T-helper 2 cell treated with Interferon-gamma antibody and Interleukin-4, amounts not matched to agents 5 μg/mL and 100 μg/mL, for 36 hours (primary cell): ENCODE data around the gene GNB1.
A peak's percentile ranks its signal among the peaks of the same experiment; 100 is the strongest.
"Not testable (repeated sequence)": the region's sequence is repeated elsewhere in the genome, so short reads cannot be mapped to it uniquely, and the experiment has no call there.

Experiments used
- DNase-seq: peaks from one replicate; pipeline ENCODE4 v3.0.0; 2021; ENCODE audit warnings: low spot score
- H3K27ac Mint-ChIP-seq: one replicate; pipeline ENCODE4 v1.8.0; 2021; ENCODE audit warnings: mild to moderate bottlenecking, mixed read lengths
- H3K27me3 Mint-ChIP-seq: one replicate; pipeline ENCODE4 v1.8.0; 2021; ENCODE audit warnings: low read depth, mixed read lengths
- H3K36me3 Mint-ChIP-seq: one replicate; pipeline ENCODE4 v1.8.0; 2021; ENCODE audit warnings: low read depth, mixed read lengths
- H3K4me1 Mint-ChIP-seq: one replicate; pipeline ENCODE4 v1.8.0; 2021; ENCODE audit warnings: low read depth, mixed read lengths
- H3K4me3 Mint-ChIP-seq: one replicate; pipeline ENCODE4 v1.8.0; 2022; ENCODE audit warnings: mild to moderate bottlenecking, moderate library complexity, mixed read lengths
- H3K9me3 Mint-ChIP-seq: one replicate; pipeline ENCODE4 v1.8.0; 2021; ENCODE audit warnings: mixed read lengths

Gene GNB1

DNA sequence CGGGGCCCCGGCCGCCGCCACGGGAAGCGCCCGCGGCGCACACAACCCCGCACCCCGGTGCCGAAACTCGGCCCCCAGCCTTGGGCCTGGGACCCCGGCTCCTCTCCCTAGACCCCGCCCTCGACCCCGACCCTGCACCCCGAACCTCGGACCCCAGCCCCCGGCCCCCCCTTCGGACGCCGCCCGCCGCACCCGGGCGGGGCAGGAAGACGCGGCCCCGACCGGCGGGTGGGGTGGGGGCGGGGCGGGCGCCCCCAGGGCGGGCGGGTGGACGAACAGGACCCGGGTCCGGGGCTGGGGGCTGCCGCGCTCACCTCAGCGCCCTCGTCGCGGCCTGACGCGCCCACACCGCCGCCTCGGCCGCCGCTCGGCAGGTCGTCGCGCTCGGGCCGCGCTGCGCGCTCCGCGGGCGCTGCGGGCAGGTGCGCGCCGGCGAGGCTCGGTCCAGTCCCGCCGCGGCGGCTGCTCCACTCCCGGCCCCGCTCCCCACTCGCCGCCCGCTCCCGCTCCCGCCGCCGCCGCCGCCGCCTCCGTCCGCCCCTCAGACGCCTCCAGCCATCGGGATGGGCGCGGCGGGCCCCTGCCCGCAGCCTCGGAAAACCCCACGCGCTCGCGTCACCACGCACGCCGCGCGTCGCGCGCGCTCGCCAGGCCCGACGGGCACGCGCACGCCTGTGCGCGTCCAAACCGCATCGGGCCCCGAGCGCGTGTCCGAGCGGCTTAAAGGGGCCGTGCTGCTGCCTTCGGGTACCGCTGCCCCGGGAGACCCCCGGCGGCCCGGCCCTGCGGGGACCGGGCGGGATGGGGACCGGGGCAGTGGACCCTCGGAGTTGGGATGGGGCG, at the start of gene GNB1:
GNB1 (minus strand) TSS at position 582 of the 843 bp plus-strand sequence. CDS start 65,634 bp downstream, outside the sequence.
- H3K36me3 Mint-ChIP-seq, result peaks cover 15% of the 10 kb centered on the region
- peak within 1 kb of the TSS; percentile 88 for H3K4me3 Mint-ChIP-seq
- H3K27me3 Mint-ChIP-seq, result no peaks in the 10 kb centered on the region
- H3K27ac Mint-ChIP-seq, result peak within 1 kb of the TSS; percentile 90
- DNase-seq, result peak; percentile 89
- peaks cover 33% of the 10 kb centered on the region for H3K4me1 Mint-ChIP-seq
- no peaks in the 10 kb centered on the region for H3K9me3 Mint-ChIP-seq

DNA sequence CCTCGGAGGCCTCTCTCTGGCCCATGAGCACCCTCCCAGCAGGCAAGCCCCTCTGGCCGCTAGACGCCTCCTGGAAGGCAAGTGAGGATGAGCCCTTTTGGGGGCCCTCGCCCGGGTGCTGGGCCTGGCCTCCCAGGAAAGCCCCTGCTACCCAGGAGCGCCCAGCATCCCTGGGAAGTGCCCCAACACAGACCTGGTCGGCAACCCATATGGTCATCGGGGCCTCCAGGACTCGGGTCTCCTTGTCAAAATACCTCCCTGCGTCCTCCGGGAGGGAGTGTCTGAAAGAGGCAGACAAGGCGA, 49.2 kb upstream of the GNB1 start:
- H3K4me3 Mint-ChIP-seq, result no peak overlapping the region
- DNase-seq, result no peak
- H3K36me3 Mint-ChIP-seq, result no peaks in the 10 kb centered on the region
- no peaks in the 10 kb centered on the region for H3K4me1 Mint-ChIP-seq
- H3K27me3 Mint-ChIP-seq, result no peaks in the 10 kb centered on the region
- H3K27ac Mint-ChIP-seq, result no peak overlapping the region
- H3K9me3 Mint-ChIP-seq, result peaks cover 7% of the 10 kb centered on the region

DNA sequence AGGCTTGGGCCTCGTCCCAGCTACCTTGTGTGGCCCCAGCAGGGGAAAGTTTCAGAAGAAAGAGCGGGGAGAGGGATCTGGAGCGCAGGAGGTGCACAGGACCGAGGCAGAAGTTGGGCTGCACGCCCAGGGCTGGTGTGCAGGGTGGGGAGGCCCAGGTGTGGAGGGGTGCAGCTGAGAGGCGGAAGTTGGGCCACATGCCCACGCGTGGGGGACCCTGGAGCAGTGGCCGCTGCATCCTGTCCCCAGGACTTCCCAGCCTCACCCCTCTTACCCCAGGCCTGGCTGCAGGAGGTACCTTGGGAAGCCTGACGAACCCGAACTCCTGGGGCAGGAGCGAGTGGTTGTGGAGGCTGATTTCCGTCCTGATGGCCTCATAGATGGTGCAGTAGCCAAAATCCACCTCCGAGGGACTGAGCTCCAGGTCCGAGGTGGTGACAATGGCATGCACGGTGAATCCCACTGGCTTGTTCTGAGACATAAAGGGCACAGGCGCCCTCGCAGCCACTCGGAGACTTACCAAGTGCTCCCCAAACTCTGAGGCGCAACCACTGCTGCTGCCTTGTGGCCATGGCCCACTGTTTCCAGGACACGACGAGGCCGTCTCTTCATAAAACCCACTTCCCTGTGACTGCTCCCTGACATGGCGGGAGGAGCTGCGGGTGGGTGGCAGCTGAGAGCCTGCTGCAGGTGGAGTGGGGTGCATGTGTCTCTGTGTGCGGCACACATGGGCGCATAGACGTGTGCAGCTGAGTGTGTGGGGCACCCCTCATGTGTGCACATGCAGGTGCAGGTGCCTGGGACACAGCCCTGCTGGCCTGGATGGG, 48.6 kb upstream of the GNB1 start:
- Mint-ChIP-seq H3K9me3 (peaks cover 13% of the 10 kb centered on the region), H3K27ac (no peak overlapping the region)
- no peak for DNase-seq

GRCh38 chr1:1938613-1939295, 47.9 kb upstream of the GNB1 start:
- no peak for DNase-seq
- H3K4me1 Mint-ChIP-seq, result no peaks in the 10 kb centered on the region
- peaks cover 20% of the 10 kb centered on the region for H3K9me3 Mint-ChIP-seq
- no peak overlapping the region for H3K27ac Mint-ChIP-seq
- peaks cover 5% of the 10 kb centered on the region for H3K36me3 Mint-ChIP-seq
- no peaks in the 10 kb centered on the region for H3K27me3 Mint-ChIP-seq
- H3K4me3 Mint-ChIP-seq, result no peak overlapping the region

More for the DNA sequence above, 48.6 kb upstream of the GNB1 start:
- no peak overlapping the region for H3K4me3 Mint-ChIP-seq
- H3K36me3 Mint-ChIP-seq, result no peaks in the 10 kb centered on the region
- no peaks in the 10 kb centered on the region for H3K4me1 Mint-ChIP-seq
- H3K27me3 Mint-ChIP-seq, result no peaks in the 10 kb centered on the region

GRCh38 chr1:1938276-1938573, 47.3 kb upstream of the GNB1 start:
- DNase-seq, result no peak
- Mint-ChIP-seq H3K4me1 (no peaks in the 10 kb centered on the region), H3K4me3 (no peak overlapping the region), H3K27me3 (no peaks in the 10 kb centered on the region), H3K27ac (no peak overlapping the region), H3K36me3 (peaks cover 5% of the 10 kb centered on the region), H3K9me3 (peaks cover 25% of the 10 kb centered on the region)

DNA sequence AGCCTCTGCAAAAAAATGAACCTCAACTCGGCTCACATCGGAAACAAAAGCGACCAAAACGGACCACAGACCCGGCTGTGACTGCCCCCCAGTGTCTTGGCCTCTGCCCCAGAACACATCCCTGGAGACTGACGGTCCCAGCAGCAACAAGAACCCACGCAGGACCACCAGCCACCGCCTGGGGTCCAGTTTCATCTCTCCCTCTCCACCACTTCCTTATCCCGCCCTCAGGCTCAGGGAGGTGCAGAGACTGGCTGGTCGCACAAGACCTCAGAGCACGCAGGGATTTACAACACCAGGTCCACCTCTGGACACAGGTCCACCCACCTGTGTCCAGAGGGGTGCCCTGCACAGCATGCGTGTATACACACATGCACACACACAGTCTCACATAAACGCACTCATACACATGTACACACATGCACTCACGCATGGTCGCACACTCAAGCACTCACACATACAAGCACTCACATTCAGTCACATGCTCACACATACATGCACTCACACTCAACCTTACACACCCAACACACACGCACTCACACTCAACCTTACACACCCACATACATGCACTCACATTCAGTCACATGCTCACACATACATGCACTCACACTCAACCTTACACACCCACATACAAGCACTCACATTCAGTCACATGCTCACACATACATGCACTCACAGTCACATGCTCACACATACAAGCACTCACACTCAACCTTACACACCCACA, 46.8 kb upstream of the GNB1 start:
- H3K4me1 Mint-ChIP-seq, result no peaks in the 10 kb centered on the region
- H3K27ac Mint-ChIP-seq, result no peak overlapping the region
- no peaks in the 10 kb centered on the region for H3K27me3 Mint-ChIP-seq
- no peak overlapping the region for H3K4me3 Mint-ChIP-seq
- no peak for DNase-seq
- peaks cover 25% of the 10 kb centered on the region for H3K9me3 Mint-ChIP-seq
- peaks cover 5% of the 10 kb centered on the region for H3K36me3 Mint-ChIP-seq

- Mint-ChIP-seq H3K27me3 (no peaks in the 10 kb centered on the region), H3K36me3 (peaks cover 5% of the 10 kb centered on the region), H3K9me3 (peaks cover 25% of the 10 kb centered on the region), H3K4me3 (no peak overlapping the region), H3K4me1 (no peaks in the 10 kb centered on the region), H3K27ac (no peak overlapping the region)
- no peak for DNase-seq
These were observed 46.2 kb upstream of the GNB1 start for GRCh38 chr1:1937061-1937460.

- DNase-seq, H3K4me1 Mint-ChIP-seq, H3K4me3 Mint-ChIP-seq, H3K27me3 Mint-ChIP-seq, H3K36me3 Mint-ChIP-seq, H3K27ac Mint-ChIP-seq: not testable (repeated sequence)
- peaks cover 25% of the 10 kb centered on the region for H3K9me3 Mint-ChIP-seq
These were observed 44.0 kb upstream of the GNB1 start for GRCh38 chr1:1934848-1935247.

DNA sequence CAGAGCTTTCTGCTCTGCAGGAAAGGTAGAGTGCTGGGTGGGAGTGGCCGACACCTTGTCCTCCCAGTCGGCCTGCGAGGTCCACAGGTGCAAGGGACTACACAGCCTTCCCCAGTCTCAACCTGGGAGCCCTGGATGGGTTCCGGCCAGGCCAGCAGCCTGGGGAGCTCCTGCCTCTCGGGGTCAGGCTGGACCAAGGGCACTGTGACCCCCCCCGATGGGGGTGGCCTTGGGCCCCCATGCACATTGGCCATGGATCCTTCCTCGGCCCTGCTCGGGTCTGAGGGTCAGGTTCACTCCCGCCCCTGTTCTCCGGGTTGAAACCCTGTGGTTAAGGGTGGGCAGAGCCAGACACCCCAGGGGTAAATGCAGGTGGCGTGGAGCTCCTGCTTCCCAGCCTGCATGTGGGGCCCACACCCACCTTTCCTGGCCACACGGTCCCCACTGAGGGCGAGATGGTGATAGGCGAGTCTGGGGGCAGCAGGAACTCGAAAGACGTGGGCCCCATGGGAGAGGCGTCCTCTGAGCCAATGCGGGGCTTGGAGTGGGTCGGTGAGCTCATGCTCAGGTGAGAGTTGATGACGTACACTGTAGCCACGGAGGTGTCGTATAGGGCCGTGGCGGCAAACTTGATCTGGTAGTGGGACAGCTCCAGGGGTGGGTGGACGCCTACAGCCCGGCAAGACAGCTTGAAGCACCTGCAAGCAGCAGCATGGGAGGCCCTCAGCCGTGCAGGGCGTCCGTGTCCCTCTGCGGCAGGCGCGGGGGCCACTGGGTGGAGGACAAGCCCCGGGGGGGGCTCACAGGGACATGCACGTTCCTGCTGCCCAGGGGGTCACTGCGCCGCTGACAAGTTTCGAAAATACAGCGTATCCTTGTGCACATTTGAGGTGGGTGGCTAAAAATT, 39.0 kb upstream of the GNB1 start:
- no peak overlapping the region for H3K4me3 Mint-ChIP-seq
- no peaks in the 10 kb centered on the region for H3K27me3 Mint-ChIP-seq
- H3K27ac Mint-ChIP-seq, result no peak overlapping the region
- no peak for DNase-seq
- peaks cover 16% of the 10 kb centered on the region for H3K9me3 Mint-ChIP-seq
- no peaks in the 10 kb centered on the region for H3K4me1 Mint-ChIP-seq
- peaks cover 5% of the 10 kb centered on the region for H3K36me3 Mint-ChIP-seq

DNA sequence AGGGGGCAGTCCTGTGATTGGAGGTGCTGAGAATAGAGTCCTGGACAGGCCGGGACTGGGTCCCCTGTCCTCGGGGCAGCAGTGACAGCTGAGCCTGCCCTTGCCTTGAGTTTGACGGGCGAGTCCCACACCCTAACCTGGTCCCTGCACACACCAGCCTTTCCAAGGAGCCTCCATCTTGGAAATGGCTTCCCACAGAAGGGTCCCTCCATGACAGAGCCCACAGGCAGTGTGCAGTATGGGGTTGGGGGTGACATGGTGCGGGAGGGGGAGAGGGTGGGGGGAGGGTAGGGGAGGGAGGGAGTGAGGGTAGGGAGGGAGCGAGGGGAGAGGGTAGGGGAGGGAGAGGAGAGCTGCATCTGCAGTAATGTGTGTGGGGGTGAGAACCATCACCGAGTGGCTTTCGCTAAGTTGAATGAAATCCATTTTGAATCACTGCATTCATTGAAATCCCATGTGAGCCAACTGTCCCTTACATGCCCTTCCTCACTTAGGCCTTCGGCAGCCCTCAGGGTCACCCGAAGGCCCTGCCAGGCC, 38.3 kb upstream of the GNB1 start:
- DNase-seq, result no peak
- Mint-ChIP-seq H3K27me3 (no peaks in the 10 kb centered on the region), H3K9me3 (peaks cover 9% of the 10 kb centered on the region), H3K4me1 (no peaks in the 10 kb centered on the region), H3K27ac (no peak overlapping the region), H3K4me3 (no peak overlapping the region), H3K36me3 (peaks cover 2% of the 10 kb centered on the region)

GRCh38 chr1:1928231-1929101, 37.6 kb upstream of the GNB1 start:
- H3K36me3 Mint-ChIP-seq, result no peaks in the 10 kb centered on the region
- H3K4me3 Mint-ChIP-seq, result no peak overlapping the region
- H3K27me3 Mint-ChIP-seq, result no peaks in the 10 kb centered on the region
- DNase-seq, result no peak
- H3K4me1 Mint-ChIP-seq, result no peaks in the 10 kb centered on the region
- peaks cover 2% of the 10 kb centered on the region for H3K9me3 Mint-ChIP-seq
- H3K27ac Mint-ChIP-seq, result no peak overlapping the region

- H3K27ac Mint-ChIP-seq, result no peak overlapping the region
- no peaks in the 10 kb centered on the region for H3K36me3 Mint-ChIP-seq
- H3K4me1 Mint-ChIP-seq, result no peaks in the 10 kb centered on the region
- no peaks in the 10 kb centered on the region for H3K9me3 Mint-ChIP-seq
- H3K27me3 Mint-ChIP-seq, result no peaks in the 10 kb centered on the region
- DNase-seq, result no peak
- no peak overlapping the region for H3K4me3 Mint-ChIP-seq
These were observed 36.9 kb upstream of the GNB1 start for GRCh38 chr1:1927751-1928150.
